Activated naive CD4-positive, alpha-beta T cell treated with anti-CD3 and anti-CD28 coated beads, Interleukin-2, amount 10 ng/mL, durations not matched to agents 7 days and 5 days (primary cell): Measurements from ENCODE around the gene ZNF740.

Experiments
- CTCF ChIA-PET: fragments of 350-600 bp; sonication (Branson Sonifier 250); formaldehyde crosslinking; loops from one replicate; lab custom pipeline; 2021; ENCODE audit warnings: antibody characterized with exemption; lab: Charles Lee
- DNase-seq: peaks from one replicate; pipeline ENCODE4 v3.0.0-alpha.2; 2020
- H3K27ac Mint-ChIP-seq: one replicate; pipeline ENCODE4 v1.8.0; 2021; ENCODE audit warnings: mild to moderate bottlenecking, moderate library complexity, mixed read lengths
- H3K27me3 Mint-ChIP-seq: one replicate; pipeline ENCODE4 v1.8.0; 2021; ENCODE audit warnings: mild to moderate bottlenecking, mixed read lengths
- H3K36me3 Mint-ChIP-seq: one replicate; pipeline ENCODE4 v1.8.0; 2021; ENCODE audit warnings: mixed read lengths
- H3K4me1 Mint-ChIP-seq: one replicate; pipeline ENCODE4 v1.8.0; 2021; ENCODE audit warnings: mixed read lengths
- H3K4me3 Mint-ChIP-seq: one replicate; pipeline ENCODE4 v1.8.0; 2021; ENCODE audit warnings: mild to moderate bottlenecking, moderate library complexity, mixed read lengths
- H3K9me3 Mint-ChIP-seq: one replicate; pipeline ENCODE4 v1.8.0; 2021; ENCODE audit warnings: mixed read lengths

The ZNF740 gene

GRCh38 chr12:53224061-53224896, 43.8 kb downstream of the ZNF740 start:
- peaks cover 63% of the 10 kb centered on the region for H3K4me1 Mint-ChIP-seq
- CTCF ChIA-PET: interaction anchor here (1.2 to 2.5 kb wide), 3 partner anchors 10 to 27 kb away, joined by 4 to 11 read pairs (median 6); no protein-coding TSS in a partner anchor
- H3K27me3 Mint-ChIP-seq: peaks cover 15% of the 10 kb centered on the region
- DNase-seq: no peak
- H3K27ac Mint-ChIP-seq: peak overlapping the region; percentile 85
- peak overlapping the region; percentile 55 for H3K4me3 Mint-ChIP-seq
- no peaks in the 10 kb centered on the region for H3K9me3 Mint-ChIP-seq
- peaks cover 8% of the 10 kb centered on the region for H3K36me3 Mint-ChIP-seq

- no peaks in the 10 kb centered on the region for H3K9me3 Mint-ChIP-seq
- peaks cover 59% of the 10 kb centered on the region for H3K4me1 Mint-ChIP-seq
- CTCF ChIA-PET: interaction anchor here (1.2 to 1.8 kb wide), 2 partner anchors 13 to 27 kb away, joined by 4 to 6 read pairs; a partner anchor contains a TSS
- peaks cover 4% of the 10 kb centered on the region for H3K36me3 Mint-ChIP-seq
- H3K27ac Mint-ChIP-seq: peak overlapping the region; percentile 75
- no peak for DNase-seq
- peaks cover 20% of the 10 kb centered on the region for H3K27me3 Mint-ChIP-seq
- H3K4me3 Mint-ChIP-seq: no peak overlapping the region
Observed at GRCh38 chr12:53224897-53225634, 44.5 kb downstream of the ZNF740 start.

GRCh38 chr12:53225635-53226424, 45.3 kb downstream of the ZNF740 start:
- H3K4me1 Mint-ChIP-seq: peaks cover 58% of the 10 kb centered on the region
- H3K4me3 Mint-ChIP-seq: no peak overlapping the region
- H3K36me3 Mint-ChIP-seq: peaks cover 4% of the 10 kb centered on the region
- CTCF ChIA-PET: interaction anchor here (1.8 kb wide), 1 partner anchor 26 kb away, joined by 6 read pairs; a partner anchor contains a TSS
- H3K27me3 Mint-ChIP-seq: peaks cover 27% of the 10 kb centered on the region
- H3K27ac Mint-ChIP-seq: no peak overlapping the region
- DNase-seq: no peak
- no peaks in the 10 kb centered on the region for H3K9me3 Mint-ChIP-seq

GRCh38 chr12:53226815-53227214, 46.3 kb downstream of the ZNF740 start:
- Mint-ChIP-seq H3K27ac (no peak overlapping the region), H3K36me3 (peaks cover 4% of the 10 kb centered on the region), H3K9me3 (no peaks in the 10 kb centered on the region), H3K4me1 (peaks cover 58% of the 10 kb centered on the region), H3K27me3 (peaks cover 35% of the 10 kb centered on the region), H3K4me3 (no peak overlapping the region)
- no peak for DNase-seq
- CTCF ChIA-PET: interaction anchor here (1.0 kb wide), 1 partner anchor 12 kb away, joined by 3 read pairs; no protein-coding TSS in a partner anchor

GRCh38 chr12:53227341-53227740, 46.8 kb downstream of the ZNF740 start:
- H3K27me3 Mint-ChIP-seq: peaks cover 36% of the 10 kb centered on the region
- no peaks in the 10 kb centered on the region for H3K9me3 Mint-ChIP-seq
- no peak overlapping the region for H3K4me3 Mint-ChIP-seq
- H3K36me3 Mint-ChIP-seq: peaks cover 4% of the 10 kb centered on the region
- H3K4me1 Mint-ChIP-seq: peaks cover 55% of the 10 kb centered on the region
- CTCF ChIA-PET: interaction anchor here (1.0 to 1.3 kb wide), 2 partner anchors 13 to 24 kb away, joined by 3 read pairs; no protein-coding TSS in a partner anchor
- no peak for DNase-seq
- H3K27ac Mint-ChIP-seq: no peak overlapping the region

GRCh38 chr12:53227836-53228235, 47.3 kb downstream of the ZNF740 start:
- peaks cover 4% of the 10 kb centered on the region for H3K36me3 Mint-ChIP-seq
- H3K27ac Mint-ChIP-seq: no peak overlapping the region
- H3K9me3 Mint-ChIP-seq: no peaks in the 10 kb centered on the region
- H3K4me1 Mint-ChIP-seq: peaks cover 55% of the 10 kb centered on the region
- CTCF ChIA-PET: interaction anchor here (1.3 to 2.3 kb wide), 2 partner anchors 14 to 23 kb away, joined by 3 to 11 read pairs; no protein-coding TSS in a partner anchor
- no peak for DNase-seq
- H3K27me3 Mint-ChIP-seq: peaks cover 41% of the 10 kb centered on the region
- H3K4me3 Mint-ChIP-seq: no peak overlapping the region

- DNase-seq: no peak
- peaks cover 52% of the 10 kb centered on the region for H3K4me1 Mint-ChIP-seq
- H3K4me3 Mint-ChIP-seq: no peak overlapping the region
- peaks cover 4% of the 10 kb centered on the region for H3K36me3 Mint-ChIP-seq
- H3K27ac Mint-ChIP-seq: peak overlapping the region; percentile 21
- no peaks in the 10 kb centered on the region for H3K9me3 Mint-ChIP-seq
- peaks cover 54% of the 10 kb centered on the region for H3K27me3 Mint-ChIP-seq
- CTCF ChIA-PET: interaction anchor here (2.3 kb wide), 1 partner anchor 16 kb away, joined by 11 read pairs; no protein-coding TSS in a partner anchor
Observed at GRCh38 chr12:53229454-53229853, 48.9 kb downstream of the ZNF740 start.

GRCh38 chr12:53230108-53230845, 49.8 kb downstream of the ZNF740 start:
- Mint-ChIP-seq H3K36me3 (peaks cover 4% of the 10 kb centered on the region), H3K9me3 (no peaks in the 10 kb centered on the region), H3K4me3 (peak overlapping the region; percentile 1), H3K27ac (peak overlapping the region; percentile 56), H3K27me3 (peaks cover 55% of the 10 kb centered on the region), H3K4me1 (peaks cover 48% of the 10 kb centered on the region)
- DNase-seq: no peak
- CTCF ChIA-PET: interaction anchor here (2.3 kb wide), 1 partner anchor 17 kb away, joined by 11 read pairs; no protein-coding TSS in a partner anchor

- peaks cover 52% of the 10 kb centered on the region for H3K27me3 Mint-ChIP-seq
- H3K36me3 Mint-ChIP-seq: peaks cover 4% of the 10 kb centered on the region
- H3K9me3 Mint-ChIP-seq: no peaks in the 10 kb centered on the region
- no peak overlapping the region for H3K27ac Mint-ChIP-seq
- CTCF ChIA-PET: interaction anchor here (1.0 kb wide), 1 partner anchor 65 kb away, joined by 3 read pairs; no protein-coding TSS in a partner anchor
- peaks cover 53% of the 10 kb centered on the region for H3K4me1 Mint-ChIP-seq
- H3K4me3 Mint-ChIP-seq: peak overlapping the region; percentile 62
- no peak for DNase-seq
Observed at GRCh38 chr12:53231671-53231920, 51.1 kb downstream of the ZNF740 start.

- H3K4me3 Mint-ChIP-seq: peak within 1 kb of the TSS; percentile 80
- no peaks in the 10 kb centered on the region for H3K9me3 Mint-ChIP-seq
- peak within 1 kb of the TSS; percentile 83 for H3K27ac Mint-ChIP-seq
- H3K36me3 Mint-ChIP-seq: peaks cover under 1% of the 10 kb centered on the region
- CTCF ChIA-PET: interaction anchor here (1.0 kb wide), 1 partner anchor 65 kb away, joined by 3 read pairs; no protein-coding TSS in a partner anchor
- H3K27me3 Mint-ChIP-seq: peaks cover 50% of the 10 kb centered on the region
- peak; percentile 76 for DNase-seq
- peaks cover 53% of the 10 kb centered on the region for H3K4me1 Mint-ChIP-seq
Observed at GRCh38 chr12:53231921-53232645, 51.6 kb downstream of the ZNF740 start, which contains the start of gene RARG. Gene RARG (minus strand): TSS chr12:53232209. CDS start chr12:53227545, 4,664 bp downstream.

GRCh38 chr12:53232646-53233461, 52.3 kb downstream of the ZNF740 start:
- peaks cover 50% of the 10 kb centered on the region for H3K27me3 Mint-ChIP-seq
- H3K4me3 Mint-ChIP-seq: peak overlapping the region; percentile 80
- no peaks in the 10 kb centered on the region for H3K36me3 Mint-ChIP-seq
- peak; percentile 66 for DNase-seq
- H3K27ac Mint-ChIP-seq: peak overlapping the region; percentile 83
- H3K4me1 Mint-ChIP-seq: peaks cover 57% of the 10 kb centered on the region
- CTCF ChIA-PET: interaction anchor here (1.0 to 2.0 kb wide), 3 partner anchors 12 to 73 kb away, joined by 3 to 7 read pairs (median 5); no protein-coding TSS in a partner anchor
- H3K9me3 Mint-ChIP-seq: no peaks in the 10 kb centered on the region
